Body of pancreas (tissue), 4 donors: ENCODE results near the gene NTMT2.

Experiments used
- CTCF ChIP-seq, 7 experiments: fragments of 450-650 bp in 4 of 7; fragments of 200-600 bp in 3 of 7; sonication (generic) in 3 of 7; IDR thresholded peaks; one replicate each; pipeline ENCODE4 v1.5.1; 2016 to 2019; ENCODE audit warnings: antibody characterized with exemption in 7 of 7
- POLR2A ChIP-seq, 3 donors: fragments of 450-650 bp; IDR thresholded peaks; one replicate each; pipeline ENCODE4 v1.6.1; 2016; ENCODE audit warnings: antibody characterized with exemption in 3 of 3, mild to moderate bottlenecking in 2 of 3

- no peak for TF ChIP-seq CTCF (IDR thresholded peaks at IDR 0.05)
- no peak for TF ChIP-seq POLR2A (IDR thresholded peaks at IDR 0.05)
Observed at GRCh38 chr1:170122366-170122765, 23.4 kb upstream of the NTMT2 start.
